K562 (cell line): ENCODE measurements around the gene IFNK. TPM values are rescaled to one million over a fixed set of nuclear protein-coding genes. Genes with fewer than 3 reads are reported as not detected.

Experiments
- ATAC-seq: fragments of 200-7000 bp; cut with Tn5 transposase; 3 replicates; pipeline ENCODE4 v1.9.1; 2020; ENCODE audit warnings: moderate library complexity
- BruUV-seq: library from RNA; stranded (reverse); fragments of 400-500 nt; replicated peaks from 2 replicates; lab custom pipeline; 2021; lab: Mats Ljungman, UMichigan
- CTCF ChIA-PET: fragments of 300-600 bp; formaldehyde crosslinking; extraction: SDS; loops from one replicate; lab custom pipeline; 2021; ENCODE audit warnings: low intra/inter-chr PET ratio; lab: Yijun Ruan, JAX
- POLR2A ChIA-PET: fragments of 300-600, 350-650 bp; sonication (Branson Sonifier 250); formaldehyde crosslinking; extraction: SDS; loops from one replicate; lab custom pipeline; 2021; ENCODE audit warnings: antibody characterized with exemption, inconsistent platforms; lab: Yijun Ruan, JAX
- DNase-seq, 4 experiments: peaks; one replicate each; pipeline versions ENCODE4 v3.0.0 to v3.0.0-alpha.2; 2011 to 2018; ENCODE audit warnings: low spot score in 3 of 4, mixed read lengths in 3 of 4; ENCODE audit errors: extremely low read depth in 1 of 4
- FAIRE-seq: peaks from 2 replicates; lab custom pipeline; 2011; peaks lifted over from hg19 to GRCh38; lab: Jason Lieb, UNC
- H2AFZ ChIP-seq: 2 replicates; pipeline ENCODE4 v1.6.0; 2011; ENCODE audit warnings: low read depth, low read length, control low read depth, inconsistent platforms
- H3K27ac ChIP-seq: fragments of 200-600 bp; 3 replicates; pipeline ENCODE4 v1.8.0; 2011; ENCODE audit warnings: low read depth, mild to moderate bottlenecking, control low read depth, inconsistent platforms, low read length, moderate library complexity, mixed read lengths; ENCODE audit errors: extremely low read depth
- H3K27me3 ChIP-seq, 2 experiments: fragments of 300-600 bp in 1 of 2; 2 replicates in 1 of 2; 3 replicates in 1 of 2; pipeline versions ENCODE4 v1.6.0 to v1.8.0; 2011; ENCODE audit warnings: inconsistent platforms in 2 of 2, low read length in 2 of 2, mild to moderate bottlenecking in 1 of 2, mixed read lengths in 1 of 2, moderate library complexity in 1 of 2; ENCODE audit not compliant: control insufficient read depth in 2 of 2, insufficient read depth in 2 of 2
- H3K36me3 ChIP-seq: fragments of 300-600 bp; 3 replicates; pipeline ENCODE4 v1.8.0; 2011; ENCODE audit warnings: mild to moderate bottlenecking, low read length, inconsistent platforms; ENCODE audit not compliant: control insufficient read depth, insufficient read depth
- H3K4me1 ChIP-seq, 2 experiments: fragments of 200-600 bp in 1 of 2; replicated peaks in 1 of 2; 2 replicates in 1 of 2; 3 replicates in 1 of 2; pipeline versions ENCODE4 v1.5.1 to v1.8.0; 2011; ENCODE audit warnings: inconsistent platforms in 2 of 2, low read length in 2 of 2, mild to moderate bottlenecking in 1 of 2, mixed read lengths in 1 of 2, moderate library complexity in 1 of 2; ENCODE audit not compliant: control insufficient read depth in 2 of 2, insufficient read depth in 2 of 2
- H3K4me2 ChIP-seq: 2 replicates; pipeline ENCODE4 v1.6.1; 2011; ENCODE audit warnings: low read length, control low read depth, inconsistent platforms, mixed read lengths; ENCODE audit not compliant: insufficient read depth
- H3K4me3 ChIP-seq: fragments of 200-600 bp; sonication (generic), shearing (Covaris generic); 2 replicates; pipeline ENCODE4 v1.5.1; 2016; ENCODE audit warnings: control low read depth, inconsistent platforms
- H3K79me2 ChIP-seq: fragments of 200-600 bp; 3 replicates; pipeline ENCODE4 v1.8.0; 2011; ENCODE audit warnings: low read length, inconsistent platforms; ENCODE audit not compliant: control insufficient read depth, insufficient read depth
- H3K9ac ChIP-seq, 2 experiments: 2 replicates each; pipeline versions ENCODE4 v1.6.0 to v1.6.1; 2011; ENCODE audit warnings: low read depth in 2 of 2, low read length in 2 of 2, control low read depth in 1 of 2, inconsistent platforms in 1 of 2, mild to moderate bottlenecking in 1 of 2, mixed read lengths in 1 of 2; ENCODE audit not compliant: insufficient read depth in 1 of 2
- H3K9me1 ChIP-seq: one replicate; pipeline ENCODE4 v1.6.0; 2011; ENCODE audit warnings: inconsistent platforms, mild to moderate bottlenecking, low read length, moderate library complexity; ENCODE audit not compliant: control insufficient read depth, insufficient read depth
- H3K9me3 ChIP-seq: replicated peaks from 2 replicates; pipeline ENCODE4 v1.5.1; 2011; ENCODE audit warnings: low read depth, low read length, inconsistent platforms; ENCODE audit not compliant: control insufficient read depth, insufficient read depth
- H4K20me1 ChIP-seq: replicated peaks from 2 replicates; pipeline ENCODE4 v1.6.1; 2011; ENCODE audit warnings: low read length, inconsistent platforms, mixed read lengths; ENCODE audit not compliant: control insufficient read depth, insufficient read depth
- ATF7 ChIP-seq: fragments of 450-650 bp; IDR thresholded peaks from 2 replicates; pipeline ENCODE4 v1.7.1; 2014; ENCODE audit warnings: mild to moderate bottlenecking, moderate library complexity
- HLTF ChIP-seq: fragments of 450-650 bp; IDR thresholded peaks from 2 replicates; pipeline ENCODE4 v1.6.1; 2016
- MLX ChIP-seq, 2 experiments: fragments of 450-650 bp in 1 of 2; sonication (generic) in 1 of 2; formaldehyde crosslinking; conservative IDR thresholded peaks; 2 replicates each; pipeline versions ENCODE4 v1.4.0 to v1.8.1; 2020 to 2022; ENCODE audit warnings: mild to moderate bottlenecking in 1 of 2, missing genetic modification reagents in 1 of 2
- PURB ChIP-seq: sonication (generic); formaldehyde crosslinking; IDR thresholded peaks from 2 replicates; pipeline ENCODE4 v1.9.0; 2021; ENCODE audit warnings: low read depth, mild to moderate bottlenecking, missing genetic modification reagents
- TSC22D4 ChIP-seq: fragments of 450-650 bp; IDR thresholded peaks from 2 replicates; pipeline ENCODE4 v1.6.1; 2016; ENCODE audit warnings: missing genetic modification characterization, missing biosample characterization, control low read depth
- XRCC3 ChIP-seq: fragments of 450-650 bp; IDR thresholded peaks from 2 replicates; pipeline ENCODE4 v1.6.1; 2017; ENCODE audit warnings: mild to moderate bottlenecking, moderate library complexity
- ZBTB49 ChIP-seq: sonication (generic); formaldehyde crosslinking; IDR thresholded peaks from 2 replicates; pipeline ENCODE4 v1.8.0; 2022; ENCODE audit warnings: missing genetic modification reagents, mild to moderate bottlenecking, borderline replicate concordance
- ZNF263 ChIP-seq: sonication (generic); formaldehyde crosslinking; IDR thresholded peaks from 2 replicates; pipeline ENCODE4 v1.8.0; 2022; ENCODE audit warnings: mild to moderate bottlenecking, missing genetic modification reagents, borderline replicate concordance
- ZNF354B ChIP-seq: fragments of 250-450 bp; sonication (Bioruptor Pico); IDR thresholded peaks from 2 replicates; pipeline ENCODE4 v1.4.0; 2020
- ZNF655 ChIP-seq: fragments of 250-450 bp; sonication (Bioruptor Pico); IDR thresholded peaks from 2 replicates; pipeline ENCODE4 v1.5.0; 2021
- WGBS: fragments of 100-300 bp; shearing (Covaris generic); methylation state at CpG from one replicate; pipeline ENCODE4 v1.1.6; 2016; ENCODE audit warnings: low coverage, mixed read lengths; ENCODE audit not compliant: insufficient coverage; ENCODE audit errors: missing lambda C conversion rate; 5-methylcytosine and 5-hydroxymethylcytosine counted together
- in situ Hi-C: fragments of 300-500 bp; cut with MboI; formaldehyde crosslinking; loops from 4 replicates; pipeline ENCODE4 v1.15.0; 2018; ENCODE audit warnings: inconsistent platforms, mixed read lengths
- intact Hi-C: fragments of 100-400 bp; cut with micrococcal nuclease; formaldehyde crosslinking; loops from 2 replicates; pipeline ENCODE4 v1.14.2; 2022
- polyA plus RNA-seq, 8 experiments: library from polyadenylated mRNA; depleted of rRNA in 4 of 8; stranded (reverse) in 5 of 8; unstranded in 3 of 8; fragments of >200 nt; fragmentation: Nextera tagmentation in 2 of 8; fragmentation: Illumina TruSeq in 1 of 8; extraction: Ambion mirVana in 2 of 8; extraction: Trizol in 1 of 8; gene quantifications; 2 replicates each; pipeline versions ENCODE4 v1.2.1 to v1.2.3, GENCODE V29; 2011 to 2014; ENCODE audit warnings: inconsistent platforms in 1 of 8, missing spikeins in 1 of 8
- total RNA-seq, 7 experiments: library from RNA; depleted of rRNA in 6 of 7; stranded (reverse); fragments of >200 nt in 6 of 7; fragmentation: Illumina TruSeq in 2 of 7; extraction: Trizol in 2 of 7; gene quantifications; 2 replicates each; pipeline versions ENCODE4 v1.2.1 to v1.2.3, GENCODE V29; 2011 to 2021; ENCODE audit warnings: low replicate concordance in 1 of 7
- TF ChIP-seq, protein P1 (sequence below): fragments of 450-650 bp; IDR thresholded peaks from 2 replicates; pipeline ENCODE4 v1.6.1; 2016; ENCODE audit warnings: low read depth

The IFNK gene
- total and polyA plus RNA-seq, 9 of the 15 experiments (the other 6 are each of a cell fraction or from before 2014, with no cell fraction given): 0.11 TPM; not detected in 8

- no TSS peak for BruUV-seq
- TF ChIP-seq, protein P1, sequence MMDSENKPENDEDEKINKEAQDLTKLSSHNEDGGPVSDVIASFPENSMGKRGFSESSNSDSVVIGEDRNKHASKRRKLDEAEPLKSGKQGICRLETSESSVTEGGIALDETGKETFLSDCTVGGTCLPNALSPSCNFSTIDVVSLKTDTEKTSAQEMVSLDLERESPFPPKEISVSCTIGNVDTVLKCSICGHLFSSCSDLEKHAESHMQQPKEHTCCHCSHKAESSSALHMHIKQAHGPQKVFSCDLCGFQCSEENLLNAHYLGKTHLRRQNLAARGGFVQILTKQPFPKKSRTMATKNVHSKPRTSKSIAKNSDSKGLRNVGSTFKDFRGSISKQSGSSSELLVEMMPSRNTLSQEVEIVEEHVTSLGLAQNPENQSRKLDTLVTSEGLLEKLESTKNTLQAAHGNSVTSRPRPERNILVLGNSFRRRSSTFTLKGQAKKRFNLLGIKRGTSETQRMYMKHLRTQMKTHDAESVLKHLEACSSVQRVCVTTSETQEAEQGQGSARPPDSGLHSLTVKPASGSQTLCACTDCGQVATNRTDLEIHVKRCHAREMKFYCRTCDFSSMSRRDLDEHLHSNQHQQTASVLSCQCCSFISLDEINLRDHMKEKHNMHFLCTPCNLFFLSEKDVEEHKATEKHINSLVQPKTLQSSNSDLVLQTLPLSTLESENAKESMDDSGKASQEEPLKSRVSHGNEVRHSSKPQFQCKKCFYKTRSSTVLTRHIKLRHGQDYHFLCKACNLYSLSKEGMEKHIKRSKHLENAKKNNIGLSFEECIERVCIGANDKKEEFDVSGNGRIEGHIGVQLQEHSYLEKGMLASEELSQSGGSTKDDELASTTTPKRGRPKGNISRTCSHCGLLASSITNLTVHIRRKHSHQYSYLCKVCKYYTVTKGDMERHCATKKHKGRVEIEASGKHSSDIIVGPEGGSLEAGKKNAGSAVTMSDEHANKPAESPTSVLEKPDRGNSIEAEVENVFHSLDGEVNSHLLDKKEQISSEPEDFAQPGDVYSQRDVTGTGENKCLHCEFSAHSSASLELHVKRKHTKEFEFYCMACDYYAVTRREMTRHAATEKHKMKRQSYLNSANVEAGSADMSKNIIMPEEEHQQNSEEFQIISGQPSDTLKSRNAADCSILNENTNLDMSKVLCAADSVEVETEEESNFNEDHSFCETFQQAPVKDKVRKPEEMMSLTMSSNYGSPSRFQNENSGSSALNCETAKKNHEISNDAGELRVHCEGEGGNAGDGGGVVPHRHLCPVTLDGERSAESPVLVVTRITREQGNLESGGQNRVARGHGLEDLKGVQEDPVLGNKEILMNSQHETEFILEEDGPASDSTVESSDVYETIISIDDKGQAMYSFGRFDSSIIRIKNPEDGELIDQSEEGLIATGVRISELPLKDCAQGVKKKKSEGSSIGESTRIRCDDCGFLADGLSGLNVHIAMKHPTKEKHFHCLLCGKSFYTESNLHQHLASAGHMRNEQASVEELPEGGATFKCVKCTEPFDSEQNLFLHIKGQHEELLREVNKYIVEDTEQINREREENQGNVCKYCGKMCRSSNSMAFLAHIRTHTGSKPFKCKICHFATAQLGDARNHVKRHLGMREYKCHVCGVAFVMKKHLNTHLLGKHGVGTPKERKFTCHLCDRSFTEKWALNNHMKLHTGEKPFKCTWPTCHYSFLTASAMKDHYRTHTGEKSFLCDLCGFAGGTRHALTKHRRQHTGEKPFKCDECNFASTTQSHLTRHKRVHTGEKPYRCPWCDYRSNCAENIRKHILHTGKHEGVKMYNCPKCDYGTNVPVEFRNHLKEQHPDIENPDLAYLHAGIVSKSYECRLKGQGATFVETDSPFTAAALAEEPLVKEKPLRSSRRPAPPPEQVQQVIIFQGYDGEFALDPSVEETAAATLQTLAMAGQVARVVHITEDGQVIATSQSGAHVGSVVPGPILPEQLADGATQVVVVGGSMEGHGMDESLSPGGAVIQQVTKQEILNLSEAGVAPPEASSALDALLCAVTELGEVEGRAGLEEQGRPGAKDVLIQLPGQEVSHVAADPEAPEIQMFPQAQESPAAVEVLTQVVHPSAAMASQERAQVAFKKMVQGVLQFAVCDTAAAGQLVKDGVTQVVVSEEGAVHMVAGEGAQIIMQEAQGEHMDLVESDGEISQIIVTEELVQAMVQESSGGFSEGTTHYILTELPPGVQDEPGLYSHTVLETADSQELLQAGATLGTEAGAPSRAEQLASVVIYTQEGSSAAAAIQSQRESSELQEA: no peak
- TF ChIP-seq ZBTB49 (CRISPR knock-in tag) (no peak), TSC22D4 (tag) (no peak), ATF7 (no peak), PURB (CRISPR knock-in tag) (no peak), HLTF (no peak), ZNF263 (CRISPR knock-in tag) (no peak), XRCC3 (no peak), ZNF354B (no peak), ZNF655 (CRISPR knock-in tag) (no peak), MLX (CRISPR knock-in tag; conservative IDR thresholded peaks at IDR 0.05) (no peak)
Measured at GRCh38 chr9:27487927-27488326, 36.2 kb upstream of the IFNK start.

More at GRCh38 chr9:27487927-27488326, 36.2 kb upstream of the IFNK start:
- Histone ChIP-seq H2AFZ (no peak overlapping the region), H3K27me3 (no peaks in the 10 kb centered on the region), H3K4me2 (no peak overlapping the region), H3K27ac (no peak overlapping the region), H4K20me1 (no peaks in the 10 kb centered on the region), H3K9me1 (no peaks in the 10 kb centered on the region), H3K79me2 (peaks cover 53% of the 10 kb centered on the region), H3K4me1 (peaks cover 0 to 5% of the 10 kb centered on the region in 2 experiments; a peak in 2 of 5 replicates), H3K4me3 (no peak overlapping the region), H3K36me3 (0 out of 3 replicates have a peak, but pooled peaks cover 4% of the 10 kb centered on the region), H3K9ac (no peak overlapping the region), H3K9me3 (no peaks in the 10 kb centered on the region)
- in situ Hi-C loops (no loop called here), intact Hi-C loops (no loop called here)
- ATAC-seq: no peak
- ChIA-PET CTCF (no interaction called here), POLR2A (no interaction called here)
- WGBS: 86% methylated on average over 1 of the region's 1 CpG
- FAIRE-seq: no peak
- no peak for DNase-seq
